OCI-M1 (cell line): ENCODE measurements around the gene COLEC11.

ENCODE experiments used
- DNase-seq: peaks from one replicate; lab custom pipeline; 2025; lab: John Stamatoyannopoulos, UW

The COLEC11 gene

DNA sequence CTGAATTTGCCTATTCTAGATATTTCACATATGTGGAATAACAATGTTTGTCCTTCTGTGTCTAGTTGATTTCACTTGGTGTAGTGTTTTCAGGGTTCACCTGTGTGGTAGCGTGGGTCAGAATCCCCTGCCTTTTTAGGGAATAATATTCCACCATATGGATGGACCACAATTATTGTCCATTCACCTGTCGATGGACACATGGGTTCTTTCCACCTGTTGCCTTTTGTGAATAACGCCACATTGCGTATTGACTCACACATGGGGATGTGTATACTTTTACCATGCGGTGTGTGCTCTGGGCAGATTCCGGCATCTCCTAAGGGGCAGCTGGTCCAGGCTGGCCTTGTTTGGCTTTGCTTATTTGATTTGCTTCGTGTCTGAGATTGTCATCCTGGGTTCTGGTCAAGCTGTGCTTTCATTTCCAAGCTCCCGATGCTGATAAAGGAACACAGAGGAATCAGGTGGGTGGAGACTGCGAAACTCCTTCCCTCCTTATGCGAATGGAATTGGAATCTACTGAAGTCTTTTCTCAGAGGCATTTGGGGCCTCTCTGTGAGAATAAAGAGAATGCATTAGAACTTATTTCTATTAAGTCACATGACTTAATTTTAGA, 44.2 kb downstream of the COLEC11 start:
- DNase-seq, result no peak

DNA sequence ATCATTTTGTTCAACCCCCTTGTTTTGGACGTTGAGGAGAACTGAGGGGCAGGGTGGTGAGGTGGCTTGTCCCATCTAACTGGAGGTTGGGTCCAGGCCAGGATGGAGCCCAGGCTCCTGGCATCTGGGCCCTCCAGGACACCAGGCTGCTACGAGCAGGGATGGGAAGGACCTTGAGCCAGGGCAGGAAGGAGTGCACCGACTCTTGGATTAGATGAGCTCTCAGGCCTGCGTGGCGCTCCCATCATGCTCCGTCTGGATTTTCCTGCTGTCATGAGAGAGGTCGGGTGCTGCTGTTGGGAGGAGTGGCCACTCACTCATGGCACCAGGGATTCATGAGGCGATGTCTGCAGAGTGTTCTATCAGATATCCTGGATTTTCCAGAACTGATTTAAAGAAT, 44.7 kb downstream of the COLEC11 start:
- no peak for DNase-seq

DNA sequence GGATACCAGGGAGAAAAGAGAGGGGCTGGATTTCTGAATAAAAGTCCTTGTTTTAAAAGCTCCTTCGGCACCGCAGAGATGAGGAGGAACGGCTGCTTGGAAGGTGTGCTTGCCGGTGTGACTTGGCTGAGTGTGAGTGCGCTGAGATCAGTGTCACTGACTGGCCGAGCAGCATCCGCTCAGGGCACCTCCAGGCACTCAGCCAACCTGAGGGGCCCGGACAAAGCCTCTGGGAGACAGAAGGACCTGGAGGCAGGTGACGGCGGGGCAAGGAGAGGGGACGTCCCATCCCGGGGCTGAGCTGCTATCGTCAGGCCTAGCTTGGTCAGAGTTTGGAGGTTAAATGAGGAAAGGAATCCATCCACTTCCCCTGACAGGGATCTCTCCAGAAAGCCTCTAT, 46.3 kb downstream of the COLEC11 start:
- no peak for DNase-seq

DNA sequence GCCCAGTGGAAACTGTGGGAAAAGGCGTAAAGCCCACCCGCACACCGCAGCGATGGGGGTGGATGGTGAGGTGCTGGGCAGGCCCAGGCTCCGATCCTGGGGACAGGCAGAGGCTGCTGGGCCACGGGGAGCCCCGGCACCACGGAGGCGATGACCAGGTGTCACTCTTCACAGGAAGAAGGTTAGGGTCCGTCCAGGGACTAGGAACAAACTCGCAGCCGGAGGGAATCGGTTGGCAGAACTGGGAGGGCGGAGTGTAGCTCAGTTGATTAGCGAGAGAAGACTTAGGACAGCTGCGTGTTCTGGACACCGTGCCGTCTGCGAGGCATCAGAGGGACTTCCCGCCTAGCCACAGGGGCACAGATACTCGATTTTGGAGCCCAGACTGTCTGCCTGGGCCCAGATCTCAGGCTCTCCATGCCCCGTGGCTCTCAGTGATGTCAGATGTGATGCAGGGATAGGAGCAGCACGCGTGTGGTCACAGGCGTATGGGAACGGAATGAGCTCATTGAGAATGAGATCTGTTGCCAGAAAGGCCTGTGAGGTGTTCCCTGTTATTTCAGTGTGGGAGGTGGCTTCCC, 47.0 kb downstream of the COLEC11 start:
- DNase-seq, result no peak

DNA sequence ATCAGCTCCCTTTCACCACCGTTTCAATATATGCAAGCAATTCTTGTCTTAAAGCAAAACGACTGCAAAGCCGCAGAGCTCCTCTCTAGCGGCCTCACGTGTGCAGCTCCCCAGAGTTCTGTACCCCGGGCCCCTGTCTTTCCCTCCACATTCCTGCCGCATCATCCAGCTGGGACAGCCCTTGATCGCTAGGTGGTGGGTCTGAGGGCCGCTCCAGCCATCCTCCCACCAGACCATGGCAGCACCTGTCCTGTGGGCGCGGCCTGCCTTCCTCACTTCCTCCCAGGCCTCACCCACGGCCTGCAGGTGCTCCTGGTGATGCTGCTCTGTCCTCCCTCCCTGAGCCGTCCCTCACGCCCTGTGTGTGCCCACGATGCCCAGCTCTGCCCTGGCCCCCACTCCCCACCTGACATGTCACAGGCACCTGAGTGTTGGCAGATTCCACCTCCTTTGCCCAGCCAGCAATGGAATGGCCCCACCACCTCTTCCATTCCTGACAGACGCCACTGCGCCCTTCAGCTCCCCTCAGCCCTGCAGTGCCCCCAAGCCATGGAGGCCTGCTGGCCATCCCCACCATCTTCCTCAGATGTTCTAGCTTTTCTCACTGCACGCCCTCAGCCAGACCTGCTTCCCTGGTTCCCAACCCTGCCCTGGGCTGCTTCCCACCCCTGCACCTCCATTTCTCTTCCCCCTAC, 47.8 kb downstream of the COLEC11 start:
- DNase-seq, result no peak

DNA sequence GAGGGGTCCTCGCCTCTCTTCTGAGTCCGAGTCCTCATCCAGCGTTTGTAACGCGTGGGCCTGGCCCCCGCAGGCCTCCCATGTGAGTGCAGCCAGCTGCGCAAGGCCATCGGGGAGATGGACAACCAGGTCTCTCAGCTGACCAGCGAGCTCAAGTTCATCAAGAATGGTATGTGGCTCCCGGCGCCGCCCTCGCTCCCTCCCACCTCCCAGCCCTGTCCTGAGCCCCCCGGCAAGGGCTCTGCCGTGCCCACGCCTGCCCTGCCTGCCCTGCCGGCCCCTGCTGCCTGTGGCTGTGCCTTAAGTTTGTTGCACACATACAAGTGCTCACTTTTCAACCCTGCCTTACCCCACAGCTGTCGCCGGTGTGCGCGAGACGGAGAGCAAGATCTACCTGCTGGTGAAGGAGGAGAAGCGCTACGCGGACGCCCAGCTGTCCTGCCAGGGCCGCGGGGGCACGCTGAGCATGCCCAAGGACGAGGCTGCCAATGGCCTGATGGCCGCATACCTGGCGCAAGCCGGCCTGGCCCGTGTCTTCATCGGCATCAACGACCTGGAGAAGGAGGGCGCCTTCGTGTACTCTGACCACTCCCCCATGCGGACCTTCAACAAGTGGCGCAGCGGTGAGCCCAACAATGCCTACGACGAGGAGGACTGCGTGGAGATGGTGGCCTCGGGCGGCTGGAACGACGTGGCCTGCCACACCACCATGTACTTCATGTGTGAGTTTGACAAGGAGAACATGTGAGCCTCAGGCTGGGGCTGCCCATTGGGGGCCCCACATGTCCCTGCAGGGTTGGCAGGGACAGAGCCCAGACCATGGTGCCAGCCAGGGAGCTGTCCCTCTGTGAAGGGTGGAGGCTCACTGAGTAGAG, 48.7 kb downstream of the COLEC11 start:
- DNase-seq, result no peak

DNA sequence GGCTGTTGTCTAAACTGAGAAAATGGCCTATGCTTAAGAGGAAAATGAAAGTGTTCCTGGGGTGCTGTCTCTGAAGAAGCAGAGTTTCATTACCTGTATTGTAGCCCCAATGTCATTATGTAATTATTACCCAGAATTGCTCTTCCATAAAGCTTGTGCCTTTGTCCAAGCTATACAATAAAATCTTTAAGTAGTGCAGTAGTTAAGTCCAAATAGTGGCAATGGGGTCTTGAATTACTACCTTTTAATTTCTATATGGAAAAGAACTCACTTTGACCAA, 49.3 kb downstream of the COLEC11 start:
- no peak for DNase-seq

DNA sequence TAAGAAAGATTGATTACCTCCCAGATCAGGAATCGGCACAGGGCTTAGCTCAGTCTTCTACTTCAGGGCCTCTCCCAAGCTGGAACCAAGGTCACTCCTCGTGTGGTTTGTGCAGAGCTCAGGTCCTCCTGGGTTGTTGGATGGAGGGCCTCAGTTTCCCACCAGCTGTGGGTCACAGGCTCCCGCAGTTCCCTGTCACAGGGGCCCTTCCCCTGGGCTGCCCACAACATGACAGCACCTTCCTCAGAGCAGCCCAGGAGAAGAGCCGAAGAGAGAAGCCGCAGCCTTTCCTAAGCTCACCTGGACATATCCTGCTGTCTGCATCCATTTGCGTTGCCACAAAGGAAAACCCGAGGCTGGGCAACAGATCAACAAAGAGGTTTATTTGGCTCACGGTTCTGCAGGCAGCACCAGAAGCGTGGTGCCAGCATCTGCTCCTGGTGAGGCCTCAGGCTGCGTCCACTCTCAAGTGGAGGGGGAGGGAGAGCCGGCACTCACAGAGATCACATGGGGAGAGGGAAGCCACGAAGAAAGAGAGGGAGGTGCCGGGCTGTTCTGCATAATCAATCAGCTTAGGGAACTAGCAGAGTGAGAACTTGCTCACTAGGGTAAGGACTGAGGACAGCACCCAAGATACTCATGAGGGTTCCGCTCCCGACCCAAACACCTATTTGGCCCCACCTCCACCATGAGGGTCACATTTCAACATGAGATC, 50.1 kb downstream of the COLEC11 start:
- no peak for DNase-seq

DNA sequence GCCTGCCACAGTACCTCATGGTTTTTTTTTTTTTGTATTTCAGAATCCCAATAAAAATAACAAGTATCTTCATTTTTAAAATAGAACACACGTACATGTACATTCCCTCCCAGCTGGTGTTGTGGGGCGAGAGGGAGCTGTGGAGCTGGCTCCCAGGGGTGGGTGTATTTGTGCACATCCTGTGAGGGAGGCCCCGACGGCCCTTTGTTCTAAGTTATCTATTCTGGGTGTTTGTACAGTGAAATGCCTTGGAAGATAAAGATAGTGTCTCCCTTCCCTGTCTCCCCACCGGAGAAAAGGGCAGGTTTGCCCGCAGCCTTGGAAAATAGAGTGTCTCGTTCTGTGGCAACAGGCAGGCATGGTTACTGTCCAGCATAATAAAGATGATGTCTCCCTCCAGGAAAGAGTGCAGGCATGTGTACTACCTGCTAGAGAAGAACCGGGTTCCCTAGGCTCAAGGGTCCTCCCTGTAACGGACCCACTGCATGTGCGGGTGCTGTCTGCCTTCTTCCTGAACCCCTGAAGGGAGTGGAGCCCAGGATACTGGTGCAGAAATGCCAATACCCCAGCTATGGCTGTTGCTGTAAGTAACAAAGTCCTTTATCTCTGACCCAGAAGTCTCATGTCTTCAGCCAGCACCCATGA, 51.0 kb downstream of the COLEC11 start:
- DNase-seq, result no peak

DNA sequence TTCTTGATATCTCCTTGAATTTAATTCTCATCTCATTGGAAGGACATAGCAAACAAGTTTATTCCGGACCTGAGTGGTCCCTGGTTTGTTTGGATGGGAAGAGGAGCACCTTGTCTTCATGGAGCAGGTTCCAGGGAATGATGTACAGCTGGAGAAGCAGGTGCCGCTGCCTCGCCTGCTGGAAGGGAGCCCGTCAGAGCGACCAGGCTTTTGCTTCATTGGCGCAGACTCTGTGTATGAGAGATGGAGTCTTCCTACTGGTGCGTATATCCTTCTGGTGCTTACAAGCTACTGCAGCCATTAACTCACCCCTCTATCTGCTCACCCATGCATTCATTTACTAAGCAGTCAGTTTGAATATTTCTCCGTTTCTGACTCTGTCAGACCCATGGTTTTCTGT, 51.5 kb downstream of the COLEC11 start:
- no peak for DNase-seq

DNA sequence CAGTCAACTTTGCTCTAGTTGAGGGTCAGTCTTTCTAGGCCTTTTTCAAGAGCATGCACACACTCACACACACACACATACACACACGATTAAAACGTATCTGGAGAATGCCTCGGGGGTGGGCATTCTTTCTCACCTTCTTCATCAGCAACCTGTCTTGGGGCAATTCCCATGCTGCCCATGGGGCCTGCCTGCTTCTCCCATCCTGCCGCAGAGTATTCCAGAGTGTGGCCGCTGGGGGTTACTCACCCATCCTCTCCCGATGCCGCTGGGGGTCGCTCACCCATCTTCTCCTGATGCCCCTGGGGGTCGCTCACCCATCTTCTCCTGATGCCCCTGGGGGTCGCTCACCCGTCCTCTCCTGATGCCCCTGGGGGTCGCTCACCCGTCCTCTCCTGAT, 52.3 kb downstream of the COLEC11 start:
- no peak for DNase-seq

DNA sequence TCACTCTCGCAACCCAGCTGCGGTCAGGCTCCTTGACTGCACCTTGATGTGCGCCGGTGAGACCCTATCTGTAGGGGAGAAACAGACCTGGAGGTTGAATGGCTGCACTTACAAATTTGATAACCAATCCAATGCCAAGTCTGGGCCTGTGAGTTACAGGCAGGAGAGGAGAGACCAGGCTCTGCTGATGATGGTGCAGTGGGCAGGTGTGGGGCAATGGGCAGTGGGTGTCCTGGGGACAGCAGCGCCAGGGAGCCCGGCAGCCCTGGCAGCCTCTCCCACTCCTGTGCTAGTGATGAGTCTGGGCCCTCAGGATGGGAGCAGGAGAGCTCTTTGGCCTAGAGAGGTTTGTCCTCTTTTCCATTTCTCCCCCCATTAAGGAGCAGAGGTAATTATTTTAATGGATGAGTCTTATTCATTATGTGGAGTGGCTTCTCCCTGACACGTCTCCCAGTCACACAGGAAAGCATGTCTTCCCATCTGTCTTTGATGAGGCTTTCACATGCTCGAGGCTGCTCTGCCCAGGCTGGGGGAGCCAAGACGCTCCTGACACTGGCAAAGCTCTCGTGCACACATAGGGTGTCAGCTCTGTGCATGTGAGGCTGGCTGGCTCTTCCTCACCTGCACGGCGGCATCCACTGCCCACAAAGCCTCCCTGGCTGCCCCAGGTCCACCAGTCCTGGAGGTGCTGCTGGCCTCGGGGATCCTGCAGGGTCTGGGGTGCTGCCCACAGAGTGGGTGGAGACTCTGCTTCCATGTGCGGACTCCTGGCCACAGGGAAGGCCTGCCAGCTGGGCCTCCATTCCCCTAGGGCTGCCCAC, 53.1 kb downstream of the COLEC11 start:
- DNase-seq, result no peak

DNA sequence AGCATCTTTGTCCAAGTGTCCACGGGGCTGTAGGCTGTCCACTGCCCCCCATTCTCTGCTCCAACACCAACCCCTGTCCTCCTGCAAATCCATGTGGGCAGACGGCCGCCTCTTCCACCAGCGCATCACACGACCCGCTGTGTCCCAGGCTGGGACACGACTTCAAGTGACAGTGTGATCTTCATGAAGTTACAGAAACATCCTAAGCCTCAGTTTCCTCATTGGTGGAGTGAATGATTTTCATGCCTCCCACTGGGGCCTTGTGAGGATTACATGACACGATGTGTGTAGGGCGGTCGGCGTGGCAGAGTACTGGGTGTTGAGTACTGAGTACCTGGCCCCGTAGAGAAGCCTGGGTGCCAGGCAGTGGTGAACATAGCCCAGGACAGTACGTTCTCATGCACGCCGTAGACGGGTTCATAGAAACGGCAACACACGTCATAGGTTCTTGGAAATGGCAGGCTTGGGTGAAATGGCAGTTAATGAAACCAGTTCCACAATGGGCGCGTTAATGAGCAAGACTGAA, 53.8 kb downstream of the COLEC11 start:
- no peak for DNase-seq

DNA sequence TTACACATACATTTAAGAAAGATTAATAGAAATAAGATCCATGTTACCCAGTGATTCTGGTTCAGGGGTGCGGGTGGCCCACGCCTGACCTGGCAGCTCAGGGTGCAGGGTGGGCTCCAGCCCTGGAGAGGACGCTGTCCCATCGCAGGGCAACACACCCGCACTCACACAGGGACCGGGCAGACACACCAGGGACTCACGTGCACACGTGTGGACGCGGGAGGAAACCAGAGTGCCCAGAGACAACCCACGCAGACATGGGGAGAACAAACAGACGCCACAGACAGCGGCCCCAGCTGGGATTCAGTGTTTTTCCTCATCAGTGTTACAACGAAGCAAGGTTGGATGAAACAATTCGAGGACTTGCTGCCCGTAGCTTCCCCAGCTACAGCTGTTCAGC, 54.7 kb downstream of the COLEC11 start:
- no peak for DNase-seq

DNA sequence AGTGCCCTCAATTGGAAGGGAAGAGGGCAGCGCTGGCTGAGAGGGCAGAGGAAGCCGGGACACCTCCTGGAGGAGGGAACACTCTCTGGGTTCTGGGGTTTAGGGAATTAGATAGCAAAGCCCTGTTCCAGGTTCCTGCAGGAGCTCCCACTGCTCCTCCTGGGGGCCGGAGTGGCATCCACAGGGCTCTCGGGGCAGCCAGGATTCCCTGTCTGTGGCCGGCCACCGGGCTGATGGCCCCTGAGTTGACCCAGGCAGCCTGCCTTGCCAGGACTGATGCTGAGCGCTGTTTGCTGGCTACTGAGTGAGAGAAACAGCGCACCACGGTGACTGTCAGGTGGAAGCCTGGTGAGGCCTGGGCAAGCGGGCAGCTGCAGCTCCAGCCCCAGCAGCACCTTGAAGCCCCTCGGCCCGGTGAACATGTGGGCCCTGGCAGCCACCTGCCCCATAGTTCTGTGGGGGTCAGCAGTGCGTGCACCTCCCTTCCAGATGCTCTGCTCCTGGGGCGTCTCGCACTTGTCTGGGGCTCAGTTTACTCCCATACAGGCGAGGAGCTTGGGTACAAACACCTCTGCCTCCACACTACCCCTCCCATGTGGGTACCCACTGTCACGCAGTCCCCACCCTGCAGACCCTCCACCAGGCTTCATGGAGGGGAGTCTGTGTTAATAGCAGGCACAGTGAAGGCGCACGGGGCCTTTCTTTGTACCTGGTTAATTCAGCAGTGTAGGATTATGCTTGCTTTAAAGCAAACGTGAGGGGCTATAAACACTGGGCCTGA, 55.4 kb downstream of the COLEC11 start:
- DNase-seq, result no peak

DNA sequence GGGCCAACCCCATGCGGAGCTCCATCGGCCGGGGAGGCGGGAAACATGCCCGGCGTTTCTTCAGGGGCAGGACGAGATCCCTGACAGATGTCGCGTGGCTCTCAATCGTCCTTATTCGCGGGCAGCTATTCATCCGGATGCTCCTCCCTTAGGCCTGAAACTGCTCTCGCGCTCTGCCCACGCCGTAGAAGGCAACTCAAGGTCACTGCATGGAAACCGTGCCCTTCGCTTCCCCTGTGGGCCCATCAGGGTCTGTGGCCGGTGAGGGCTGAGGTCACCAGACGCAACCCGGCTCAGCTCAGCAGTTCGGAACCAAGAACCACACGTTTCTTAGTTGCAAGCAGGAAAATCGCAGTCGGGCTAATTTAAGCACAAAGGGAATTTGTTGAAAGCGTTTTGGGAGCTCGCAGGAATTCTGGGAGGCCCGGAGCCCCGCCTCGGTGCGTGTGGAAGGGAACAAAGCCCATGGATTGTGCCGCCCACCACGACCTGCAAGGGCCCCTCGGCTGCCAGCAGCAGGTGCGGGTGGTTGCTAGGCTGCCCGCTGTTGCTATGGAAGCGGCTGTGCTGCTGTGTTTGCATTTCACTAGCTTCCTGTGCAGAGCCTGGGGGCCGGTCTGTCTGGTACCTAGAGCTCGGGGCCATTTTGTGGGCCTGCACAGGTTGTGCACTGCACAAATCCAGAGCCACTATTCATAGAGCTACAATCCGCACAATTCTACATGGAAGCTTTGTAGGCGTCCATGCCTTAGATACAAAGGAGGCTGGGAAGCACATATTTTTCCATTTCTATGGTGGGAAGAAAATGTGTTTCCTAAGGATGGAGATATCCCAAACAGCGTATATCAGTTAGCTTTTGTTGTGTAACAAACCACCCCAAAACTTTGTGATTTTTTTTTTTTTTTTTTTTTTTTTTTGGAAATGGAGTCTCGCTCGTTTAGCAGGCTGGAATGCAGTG, 57.1 kb downstream of the COLEC11 start:
- no peak for DNase-seq

DNA sequence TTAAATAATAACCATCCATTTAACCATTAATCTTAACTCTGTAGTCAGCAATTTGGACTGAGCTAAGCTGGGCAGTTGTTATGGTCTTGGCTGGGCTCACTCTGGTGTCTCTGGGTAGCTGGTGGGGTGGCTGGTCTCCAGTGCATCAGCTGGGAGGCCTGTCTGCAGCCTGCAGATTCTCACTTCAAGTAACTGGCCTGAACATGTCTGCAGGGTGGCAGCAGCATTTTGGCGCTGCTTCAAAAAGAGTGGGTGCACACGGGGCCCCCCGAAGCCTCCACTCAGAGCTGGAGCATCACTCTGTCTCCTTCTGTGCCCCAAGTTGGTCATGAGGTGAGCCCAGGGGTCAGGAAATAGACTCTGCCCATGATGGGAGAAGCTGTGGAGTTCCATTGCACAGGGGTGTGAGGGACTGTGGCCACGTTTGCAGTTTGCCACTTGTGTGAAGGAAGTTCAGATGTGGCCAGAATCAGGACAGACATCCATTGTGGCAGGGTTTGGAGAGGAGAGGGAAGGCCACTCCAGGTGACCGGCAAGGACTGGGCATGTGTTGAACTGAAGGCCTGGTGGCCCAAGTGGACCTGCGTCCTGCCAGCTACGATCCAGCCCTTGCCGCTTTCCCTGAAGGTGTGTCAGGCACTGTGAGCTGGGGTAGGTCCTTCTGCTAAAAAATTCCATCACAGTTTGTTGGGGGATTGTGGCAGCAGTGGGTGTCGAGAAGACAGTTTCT, 58.1 kb downstream of the COLEC11 start:
- DNase-seq, result no peak

DNA sequence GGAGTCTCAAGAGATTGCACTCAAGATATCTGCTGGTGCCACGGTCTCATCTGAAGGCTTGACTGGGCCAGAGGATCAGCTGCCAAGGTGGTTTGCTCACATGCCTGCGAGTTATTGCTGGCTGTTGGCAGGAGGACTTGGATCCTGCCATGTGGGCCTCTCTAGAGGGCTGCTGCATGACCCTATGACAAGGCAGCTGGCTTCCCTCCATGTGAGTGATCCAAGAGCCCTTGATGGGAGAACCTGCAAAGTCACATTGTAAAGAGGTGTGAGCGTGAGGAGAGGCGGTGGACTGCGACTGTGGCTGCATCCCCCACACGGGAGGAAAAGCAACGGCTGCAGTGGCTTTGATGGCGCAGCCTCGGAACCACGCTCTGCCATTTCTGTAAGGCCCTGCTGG, 59.1 kb downstream of the COLEC11 start:
- no peak for DNase-seq
